ENCODE measurements around the gene GBP3. TPM values are rescaled to one million over a fixed set of nuclear protein-coding genes. Genes with fewer than 3 reads are reported as not detected.
"Not testable (repeated sequence)": the region's sequence is repeated elsewhere in the genome, so short reads cannot be mapped to it uniquely, and the experiment has no call there.

GBP3 gene
- total RNA-seq, 1 experiment from 2014 or later, result 19.4 TPM

DNA sequence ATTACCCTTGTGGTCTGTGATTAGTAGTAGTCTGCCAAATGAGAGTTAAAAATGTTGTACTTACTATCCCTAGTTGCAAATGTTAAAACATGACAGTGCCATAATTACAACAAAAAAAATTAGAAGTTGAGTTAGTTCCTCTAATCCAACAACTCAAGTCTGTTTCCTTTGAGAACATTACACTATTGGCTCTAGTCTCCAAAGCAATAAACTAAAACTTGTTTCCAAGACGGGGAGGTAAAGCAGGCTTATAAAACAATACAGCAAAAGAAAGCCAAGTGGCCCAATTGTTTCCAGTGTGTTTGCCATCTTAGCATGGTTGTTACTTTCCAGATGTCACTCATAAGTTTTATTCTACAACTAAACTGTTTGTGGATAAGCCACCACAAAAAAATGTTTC, 41.8 kb downstream of the GBP3 start:
- BruUV-seq (replicated peaks), result no TSS peak
- Mint-ChIP-seq H3K9me3 (ENCODE audit: unreplicated experiment) (no peaks in the 10 kb centered on the region), H3K4me3 (ENCODE audit: unreplicated experiment) (no peak overlapping the region), H3K27me3 (ENCODE audit: insufficient read depth, unreplicated experiment) (no peaks in the 10 kb centered on the region), H3K4me1 (ENCODE audit: insufficient read depth, unreplicated experiment) (peaks cover 33% of the 10 kb centered on the region), H3K36me3 (ENCODE audit: insufficient read depth, unreplicated experiment) (peaks cover 59% of the 10 kb centered on the region), H3K27ac (ENCODE audit: low read depth, unreplicated experiment) (peak overlapping the region; percentile 37)
- ChIA-PET CTCF (interaction anchor here (0.7 to 1.5 kb wide), 3 partner anchors 13 to 50 kb away, joined by 3 to 6 read pairs (median 3); no protein-coding TSS in a partner anchor), POLR2A (interaction anchor here (1.7 kb wide), 1 partner anchor 10 kb away, joined by 3 read pairs; no protein-coding TSS in a partner anchor)
- DNase-seq (ENCODE audit: unreplicated experiment), result no peak
- intact Hi-C loops (cut with micrococcal nuclease), result loop anchor here (5.0 kb wide), 1 partner anchor 106 kb away; no protein-coding TSS in a partner anchor
- TF ChIP-seq, protein P1, sequence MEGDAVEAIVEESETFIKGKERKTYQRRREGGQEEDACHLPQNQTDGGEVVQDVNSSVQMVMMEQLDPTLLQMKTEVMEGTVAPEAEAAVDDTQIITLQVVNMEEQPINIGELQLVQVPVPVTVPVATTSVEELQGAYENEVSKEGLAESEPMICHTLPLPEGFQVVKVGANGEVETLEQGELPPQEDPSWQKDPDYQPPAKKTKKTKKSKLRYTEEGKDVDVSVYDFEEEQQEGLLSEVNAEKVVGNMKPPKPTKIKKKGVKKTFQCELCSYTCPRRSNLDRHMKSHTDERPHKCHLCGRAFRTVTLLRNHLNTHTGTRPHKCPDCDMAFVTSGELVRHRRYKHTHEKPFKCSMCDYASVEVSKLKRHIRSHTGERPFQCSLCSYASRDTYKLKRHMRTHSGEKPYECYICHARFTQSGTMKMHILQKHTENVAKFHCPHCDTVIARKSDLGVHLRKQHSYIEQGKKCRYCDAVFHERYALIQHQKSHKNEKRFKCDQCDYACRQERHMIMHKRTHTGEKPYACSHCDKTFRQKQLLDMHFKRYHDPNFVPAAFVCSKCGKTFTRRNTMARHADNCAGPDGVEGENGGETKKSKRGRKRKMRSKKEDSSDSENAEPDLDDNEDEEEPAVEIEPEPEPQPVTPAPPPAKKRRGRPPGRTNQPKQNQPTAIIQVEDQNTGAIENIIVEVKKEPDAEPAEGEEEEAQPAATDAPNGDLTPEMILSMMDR (IDR thresholded peaks at IDR 0.05; ENCODE audit: unreplicated experiment), result no peak

DNA sequence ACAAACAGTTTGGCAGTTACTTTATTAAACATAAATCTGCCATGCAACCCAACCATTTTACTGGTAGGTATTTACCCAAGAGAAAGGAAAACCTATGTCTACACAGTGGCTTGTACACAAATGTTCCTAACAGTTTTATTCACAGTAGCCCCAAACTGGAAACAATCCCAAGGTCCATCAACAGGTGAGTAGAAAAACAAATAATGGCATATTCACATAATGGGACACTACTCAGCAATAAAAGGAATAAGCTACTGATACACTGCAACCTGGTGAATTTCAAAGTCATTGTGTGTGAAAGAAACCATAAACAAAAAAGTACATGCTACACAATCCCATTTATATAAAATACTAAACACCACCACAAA, 42.9 kb downstream of the GBP3 start:
- no peak for DNase-seq (ENCODE audit: unreplicated experiment)
- intact Hi-C loops (cut with micrococcal nuclease), result loop anchor here (5.0 kb wide), 1 partner anchor 108 kb away; no protein-coding TSS in a partner anchor
- H3K4me1 Mint-ChIP-seq (ENCODE audit: insufficient read depth, unreplicated experiment), result peaks cover 23% of the 10 kb centered on the region
- ChIA-PET POLR2A (interaction anchor here (0.7 to 1.7 kb wide), 2 partner anchors 11 to 15 kb away, joined by 3 read pairs; no protein-coding TSS in a partner anchor), CTCF (interaction anchor here (0.7 to 1.0 kb wide), 2 partner anchors 11 to 315 kb away, joined by 3 read pairs; no protein-coding TSS in a partner anchor)
- BruUV-seq (replicated peaks), result no TSS peak
- no peak overlapping the region for H3K4me3 Mint-ChIP-seq (ENCODE audit: unreplicated experiment)
- no peaks in the 10 kb centered on the region for H3K9me3 Mint-ChIP-seq (ENCODE audit: unreplicated experiment)
- no peak overlapping the region for H3K27ac Mint-ChIP-seq (ENCODE audit: low read depth, unreplicated experiment)
- H3K27me3 Mint-ChIP-seq (ENCODE audit: insufficient read depth, unreplicated experiment), result no peaks in the 10 kb centered on the region
- TF ChIP-seq, protein P1 (IDR thresholded peaks at IDR 0.05; ENCODE audit: unreplicated experiment), result no peak
- H3K36me3 Mint-ChIP-seq (ENCODE audit: insufficient read depth, unreplicated experiment), result peaks cover 58% of the 10 kb centered on the region

DNA sequence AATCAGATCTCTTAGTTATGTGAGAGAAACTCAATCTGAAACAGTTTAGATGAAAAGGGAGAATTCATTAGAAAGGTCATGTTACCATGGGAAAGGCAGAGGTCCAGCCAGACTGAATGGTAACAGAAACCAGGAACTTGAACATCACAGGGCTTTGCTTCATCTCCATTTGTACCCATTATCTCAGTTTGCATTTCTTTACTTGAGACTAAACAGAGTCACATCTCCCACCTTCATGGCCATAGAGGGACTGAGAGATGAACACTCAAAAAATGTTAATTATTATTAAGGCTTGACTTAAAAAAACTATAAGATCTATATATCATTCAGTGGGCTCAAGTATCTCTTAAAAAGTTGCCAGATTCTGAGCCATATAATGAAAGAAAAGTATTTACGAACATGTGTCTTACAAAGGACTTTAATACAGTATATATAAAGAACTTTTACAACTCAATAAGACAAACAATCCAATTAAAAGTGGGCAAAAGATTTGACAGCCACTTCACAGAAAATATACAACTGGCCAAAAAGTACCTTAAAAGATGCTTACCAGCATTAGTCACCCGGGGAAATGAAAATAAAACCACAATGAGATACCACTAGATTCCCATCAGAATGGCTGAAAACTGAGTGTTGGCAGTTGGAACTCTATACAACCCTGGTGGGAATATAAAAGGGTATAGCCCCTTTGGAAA, 43.5 kb downstream of the GBP3 start:
- peaks cover 20% of the 10 kb centered on the region for H3K4me1 Mint-ChIP-seq (ENCODE audit: insufficient read depth, unreplicated experiment)
- ChIA-PET POLR2A (interaction anchor here (1.7 kb wide), 1 partner anchor 12 kb away, joined by 3 read pairs; no protein-coding TSS in a partner anchor), CTCF (interaction anchor here (0.7 kb wide), 2 partner anchors 147 to 314 kb away, joined by 3 read pairs; no protein-coding TSS in a partner anchor)
- TF ChIP-seq, protein P1 (IDR thresholded peaks at IDR 0.05; ENCODE audit: unreplicated experiment), result no peak
- DNase-seq (ENCODE audit: unreplicated experiment), result no peak
- H3K36me3 Mint-ChIP-seq (ENCODE audit: insufficient read depth, unreplicated experiment), result peaks cover 62% of the 10 kb centered on the region
- H3K27me3 Mint-ChIP-seq (ENCODE audit: insufficient read depth, unreplicated experiment), result no peaks in the 10 kb centered on the region
- no peak overlapping the region for H3K4me3 Mint-ChIP-seq (ENCODE audit: unreplicated experiment)
- H3K9me3 Mint-ChIP-seq (ENCODE audit: unreplicated experiment), result no peaks in the 10 kb centered on the region
- intact Hi-C loops (cut with micrococcal nuclease), result no loop called here
- BruUV-seq (replicated peaks), result no TSS peak
- H3K27ac Mint-ChIP-seq (ENCODE audit: low read depth, unreplicated experiment), result no peak overlapping the region

DNA sequence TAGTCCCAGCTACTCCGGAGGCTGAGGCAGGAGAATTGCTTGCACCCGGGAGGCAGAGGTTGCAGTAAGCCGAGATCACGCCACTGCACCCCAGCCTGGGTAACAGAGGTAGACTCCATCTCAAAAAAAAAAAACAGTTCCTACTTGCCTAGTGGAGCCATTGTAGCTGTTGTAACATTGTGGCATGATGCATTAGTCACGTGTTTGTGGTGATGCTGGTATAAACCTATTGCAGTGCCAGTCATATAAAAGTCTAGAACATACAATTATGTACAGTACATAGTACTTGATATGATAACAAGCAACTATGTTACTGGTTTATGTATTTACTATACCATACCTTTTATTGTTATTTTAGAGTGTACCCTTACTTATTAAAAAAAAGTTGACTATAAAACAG, 46.4 kb downstream of the GBP3 start:
- H3K36me3 Mint-ChIP-seq (ENCODE audit: insufficient read depth, unreplicated experiment), result peaks cover 41% of the 10 kb centered on the region
- intact Hi-C loops (cut with micrococcal nuclease), result no loop called here
- ChIA-PET POLR2A (no interaction called here), CTCF (interaction anchor here (0.6 to 8.8 kb wide), 6 partner anchors 7 to 478 kb away, joined by 3 to 104 read pairs (median 3); no protein-coding TSS in a partner anchor)
- TF ChIP-seq, protein P1 (IDR thresholded peaks at IDR 0.05; ENCODE audit: unreplicated experiment), result no peak
- no peak overlapping the region for H3K4me3 Mint-ChIP-seq (ENCODE audit: unreplicated experiment)
- no TSS peak for BruUV-seq (replicated peaks)
- no peaks in the 10 kb centered on the region for H3K27me3 Mint-ChIP-seq (ENCODE audit: insufficient read depth, unreplicated experiment)
- H3K27ac Mint-ChIP-seq (ENCODE audit: low read depth, unreplicated experiment), result no peak overlapping the region
- H3K9me3 Mint-ChIP-seq (ENCODE audit: unreplicated experiment), result no peaks in the 10 kb centered on the region
- H3K4me1 Mint-ChIP-seq (ENCODE audit: insufficient read depth, unreplicated experiment), result peaks cover 14% of the 10 kb centered on the region
- DNase-seq (ENCODE audit: unreplicated experiment), result no peak

DNA sequence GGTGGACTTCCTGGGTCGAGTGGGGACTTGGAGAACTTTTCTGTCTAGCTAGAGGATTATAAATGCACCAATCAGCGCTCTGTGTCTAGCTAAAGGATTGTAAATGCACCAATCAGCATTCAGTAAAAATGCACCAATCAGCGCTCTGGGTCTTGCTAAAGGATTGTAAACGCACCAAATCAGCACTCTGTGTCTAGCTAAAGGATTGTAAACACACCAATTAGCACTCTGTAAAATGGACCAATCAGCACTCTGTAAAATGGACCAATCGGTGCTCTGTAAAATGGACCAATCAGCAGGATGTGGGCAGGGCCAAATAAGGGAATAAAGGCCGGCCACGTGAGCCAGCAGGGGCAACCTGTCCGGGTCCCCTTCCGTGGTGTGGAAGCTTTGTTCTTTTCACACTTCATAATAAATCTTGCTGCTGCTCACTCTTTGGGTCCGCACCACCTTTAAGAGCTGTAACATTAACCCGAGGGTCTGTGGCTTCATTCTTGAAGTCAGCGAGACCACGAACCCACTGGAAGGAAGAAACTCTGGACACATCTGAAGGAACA, 48.0 kb downstream of the GBP3 start:
- H3K9me3 Mint-ChIP-seq (ENCODE audit: unreplicated experiment); H3K27ac Mint-ChIP-seq (ENCODE audit: low read depth, unreplicated experiment); H3K27me3 Mint-ChIP-seq (ENCODE audit: insufficient read depth, unreplicated experiment); H3K4me3 Mint-ChIP-seq (ENCODE audit: unreplicated experiment); intact Hi-C loops (cut with micrococcal nuclease); DNase-seq (ENCODE audit: unreplicated experiment); BruUV-seq (replicated peaks): not testable (repeated sequence)
- POLR2A ChIA-PET, result interaction anchor here (1.2 to 2.7 kb wide), 2 partner anchors 8 to 9 kb away, joined by 3 to 13 read pairs; no protein-coding TSS in a partner anchor
- CTCF ChIA-PET, result interaction anchor here (0.6 to 8.8 kb wide), 13 partner anchors 9 to 482 kb away, joined by 3 to 104 read pairs (median 3); partner anchors contain the start of gene GBP3
- peaks cover 16% of the 10 kb centered on the region for H3K4me1 Mint-ChIP-seq (ENCODE audit: insufficient read depth, unreplicated experiment)
- peaks cover 29% of the 10 kb centered on the region for H3K36me3 Mint-ChIP-seq (ENCODE audit: insufficient read depth, unreplicated experiment)
